Measurements from ENCODE around the gene INTS11. TPM values are rescaled to one million over a fixed set of nuclear protein-coding genes. Genes with fewer than 3 reads are reported as not detected.
A peak's percentile ranks its signal among the peaks of the same experiment; 100 is the strongest.

INTS11 gene
- total RNA-seq, 1 donor from 2014 or later, result 84.8 TPM

GRCh38 chr1:1306661-1307260, 17.7 kb downstream of the INTS11 start:
- Mint-ChIP-seq H3K36me3 (ENCODE audit: low read depth, unreplicated experiment) (peaks cover 4% of the 10 kb centered on the region), H3K27ac (ENCODE audit: unreplicated experiment) (peak overlapping the region; percentile 91), H3K9me3 (ENCODE audit: unreplicated experiment) (no peaks in the 10 kb centered on the region), H3K4me3 (ENCODE audit: unreplicated experiment) (peak overlapping the region; percentile 92), H3K27me3 (ENCODE audit: low read depth, unreplicated experiment) (no peaks in the 10 kb centered on the region), H3K4me1 (ENCODE audit: low read depth, unreplicated experiment) (peaks cover 8% of the 10 kb centered on the region)
- H4K20me1 ChIP-seq (ENCODE audit: insufficient read depth, low read length), result peaks cover 71% of the 10 kb centered on the region
- peak overlapping the region; percentile 37 for H3K27ac ChIP-seq (ENCODE audit: low read depth, low read length)
- H3K36me3 ChIP-seq (ENCODE audit: insufficient read depth, low read length), result no peaks in the 10 kb centered on the region
- H3K27me3 ChIP-seq (ENCODE audit: insufficient read depth, low read length), result no peaks in the 10 kb centered on the region
- peak overlapping the region; percentile 88 for H3K4me2 ChIP-seq (ENCODE audit: low read length)
- DNase-seq (ENCODE audit: low read depth) (no peak), FAIRE-seq (no peak)
- H3K9ac ChIP-seq (ENCODE audit: low read length), result peak overlapping the region; percentile 79
- H3K9me3 ChIP-seq (ENCODE audit: insufficient read depth, low read depth, low read length), result no peaks in the 10 kb centered on the region
- H2AFZ ChIP-seq (ENCODE audit: low read depth, low read length), result no peak overlapping the region
- H3K79me2 ChIP-seq (ENCODE audit: insufficient read depth, low read length), result peaks cover 63% of the 10 kb centered on the region
- H3K4me3 ChIP-seq (ENCODE audit: insufficient read depth, low read depth, low read length), result peak overlapping the region; percentile 78
- TF ChIP-seq EZH2 (IDR thresholded peaks at IDR 0.05; ENCODE audit: insufficient read depth, low read length) (no peak), CTCF (IDR thresholded peaks at IDR 0.05; ENCODE audit: insufficient read depth, low read depth, low read length) (no peak)
- peaks cover 41% of the 10 kb centered on the region for H3K4me1 ChIP-seq (ENCODE audit: insufficient read depth, low read length)

GRCh38 chr1:1306070-1306660, 18.3 kb downstream of the INTS11 start:
- Histone ChIP-seq H3K9ac (ENCODE audit: low read length) (peak overlapping the region; percentile 79), H3K4me2 (ENCODE audit: low read length) (peak overlapping the region; percentile 88), H4K20me1 (ENCODE audit: insufficient read depth, low read length) (peaks cover 70% of the 10 kb centered on the region), H3K4me3 (ENCODE audit: insufficient read depth, low read depth, low read length) (peak overlapping the region; percentile 78), H3K9me3 (ENCODE audit: insufficient read depth, low read depth, low read length) (no peaks in the 10 kb centered on the region), H3K27me3 (ENCODE audit: insufficient read depth, low read length) (no peaks in the 10 kb centered on the region), H3K79me2 (ENCODE audit: insufficient read depth, low read length) (peaks cover 63% of the 10 kb centered on the region), H3K27ac (ENCODE audit: low read depth, low read length) (peak overlapping the region; percentile 40), H2AFZ (ENCODE audit: low read depth, low read length) (no peak overlapping the region), H3K36me3 (ENCODE audit: insufficient read depth, low read length) (no peaks in the 10 kb centered on the region), H3K4me1 (ENCODE audit: insufficient read depth, low read length) (peaks cover 41% of the 10 kb centered on the region)
- Mint-ChIP-seq H3K4me1 (ENCODE audit: low read depth, unreplicated experiment) (peaks cover 8% of the 10 kb centered on the region), H3K27ac (ENCODE audit: unreplicated experiment) (peak overlapping the region; percentile 91), H3K36me3 (ENCODE audit: low read depth, unreplicated experiment) (peaks cover 4% of the 10 kb centered on the region), H3K27me3 (ENCODE audit: low read depth, unreplicated experiment) (no peaks in the 10 kb centered on the region), H3K9me3 (ENCODE audit: unreplicated experiment) (no peaks in the 10 kb centered on the region), H3K4me3 (ENCODE audit: unreplicated experiment) (peak overlapping the region; percentile 92)
- DNase-seq (ENCODE audit: low read depth) (no peak), FAIRE-seq (no peak)
- no peak for TF ChIP-seq CTCF (IDR thresholded peaks at IDR 0.05; ENCODE audit: insufficient read depth, low read depth, low read length)
- no peak for TF ChIP-seq EZH2 (IDR thresholded peaks at IDR 0.05; ENCODE audit: insufficient read depth, low read length)

Data from astrocyte (in vitro differentiated cells and primary cell).